ENCODE results near the gene RFX6.

RFX6 gene

GRCh38 chr6:116974526-116975316 is 97.7 kb downstream of the RFX6 start:
- DNase-seq: no peak

GRCh38 chr6:116975600-116975999 is 98.6 kb downstream of the RFX6 start:
- DNase-seq: no peak

- DNase-seq: no peak
Measured at GRCh38 chr6:116979560-116979959, 102.5 kb downstream of the RFX6 start.

Data from activated naive CD4-positive, alpha-beta T cell treated with Interleukin-2 at 50 U/mL for 16 hours (primary cell).